HG03442 (cell line): ENCODE measurements around the gene ITGA8.

ENCODE experiments used
- ATAC-seq: cut with Tn5 transposase; IDR thresholded peaks from one replicate; pipeline ENCODE4 v1.9.1; 2021; ENCODE audit warnings: mild to moderate bottlenecking, moderate library complexity; ENCODE audit not compliant: unreplicated experiment

Gene ITGA8

GRCh38 chr10:15472431-15473395 lies 247.0 kb downstream of the ITGA8 start:
- ATAC-seq, result no peak

- ATAC-seq, result no peak
Observed at GRCh38 chr10:15472008-15472407, 247.7 kb downstream of the ITGA8 start.

- ATAC-seq, result no peak
Observed at GRCh38 chr10:15469111-15469510, 250.6 kb downstream of the ITGA8 start.

GRCh38 chr10:15464381-15464780 lies 255.3 kb downstream of the ITGA8 start:
- no peak for ATAC-seq
